SIG-M5 treated with dmso at 0.1 percent for 504 hours (cell line): Measurements from ENCODE around the gene CAST.

Source experiments
- DNase-seq: peaks from one replicate; lab custom pipeline; 2025; ENCODE audit not compliant: unreplicated experiment; lab: John Stamatoyannopoulos, UW

CAST gene

GRCh38 chr5:96671441-96671840, 9.3 kb downstream of the CAST start:
- DNase-seq: no peak

GRCh38 chr5:96673127-96673526, 11.0 kb downstream of the CAST start:
- DNase-seq: no peak

- DNase-seq: no peak
These were observed 13.7 kb downstream of the CAST start for GRCh38 chr5:96675882-96676281.

- DNase-seq: no peak
These were observed 15.3 kb downstream of the CAST start for GRCh38 chr5:96677496-96677895.

- DNase-seq: no peak
These were observed 17.1 kb downstream of the CAST start for GRCh38 chr5:96679293-96679692.

GRCh38 chr5:96680759-96681470, 18.7 kb downstream of the CAST start:
- DNase-seq: peak; percentile 56

GRCh38 chr5:96683392-96683791, 21.2 kb downstream of the CAST start:
- no peak for DNase-seq

GRCh38 chr5:96683810-96684209, 21.6 kb downstream of the CAST start:
- no peak for DNase-seq

GRCh38 chr5:96687080-96687479, 24.9 kb downstream of the CAST start:
- DNase-seq: no peak

GRCh38 chr5:96687812-96688453, 25.8 kb downstream of the CAST start:
- peak; percentile 59 for DNase-seq

GRCh38 chr5:96690861-96691260, 28.7 kb downstream of the CAST start:
- DNase-seq: no peak

- no peak for DNase-seq
These were observed 29.5 kb downstream of the CAST start for GRCh38 chr5:96691503-96692303.

GRCh38 chr5:96692441-96692840, 30.3 kb downstream of the CAST start:
- peak; percentile 45 for DNase-seq

GRCh38 chr5:96699186-96699820, 37.1 kb downstream of the CAST start:
- DNase-seq: no peak

GRCh38 chr5:96702503-96703383, 40.6 kb downstream of the CAST start:
- DNase-seq: peak; percentile 32

- DNase-seq: no peak
These were observed 41.3 kb downstream of the CAST start for GRCh38 chr5:96703384-96703920.

GRCh38 chr5:96703995-96704394, 41.8 kb downstream of the CAST start:
- DNase-seq: no peak

GRCh38 chr5:96706433-96707111, 44.4 kb downstream of the CAST start:
- DNase-seq: no peak

- DNase-seq: no peak
These were observed 46.4 kb downstream of the CAST start for GRCh38 chr5:96708600-96708999.
